BLaER1 treated with 17β-estradiol and CSF1 and Interleukin-3, amounts not matched to agents 10 nM and 100 nM (cell line): ENCODE measurements around the gene ACAD9.

Source experiments
- H3K27ac ChIP-seq, 11 experiments: shearing (Covaris generic); formaldehyde crosslinking; 2 replicates each; pipeline ENCODE4 v1.8.1; 2022
- H3K27me3 ChIP-seq, 11 experiments: shearing (Covaris generic); formaldehyde crosslinking; 2 replicates each; pipeline ENCODE4 v1.8.1; 2022
- H3K36me3 ChIP-seq, 11 experiments: shearing (Covaris generic); formaldehyde crosslinking; 2 replicates each; pipeline ENCODE4 v1.8.1; 2022
- H3K4me1 ChIP-seq, 10 experiments: shearing (Covaris generic); formaldehyde crosslinking; 2 replicates each; pipeline ENCODE4 v1.8.1; 2022
- H3K4me2 ChIP-seq, 11 experiments: shearing (Covaris generic); formaldehyde crosslinking; 2 replicates each; pipeline ENCODE4 v1.8.1; 2022
- H3K4me3 ChIP-seq, 10 experiments: shearing (Covaris generic); formaldehyde crosslinking; 2 replicates each; pipeline ENCODE4 v1.8.1; 2022
- H3K9ac ChIP-seq, 11 experiments: shearing (Covaris generic); formaldehyde crosslinking; 2 replicates each; pipeline ENCODE4 v1.8.1; 2022
- H3K9me3 ChIP-seq, 11 experiments: shearing (Covaris generic); formaldehyde crosslinking; replicated peaks in 1 of 11; 2 replicates each; pipeline ENCODE4 v1.8.1; 2022
- H4K20me1 ChIP-seq, 11 experiments: shearing (Covaris generic); formaldehyde crosslinking; 2 replicates each; pipeline ENCODE4 v1.8.1; 2022
- Cebpa-rat ChIP-seq, 11 experiments: shearing (Covaris generic); IDR thresholded peaks; 2 replicates each; pipeline ENCODE4 v1.8.1; 2022

ACAD9 gene

DNA sequence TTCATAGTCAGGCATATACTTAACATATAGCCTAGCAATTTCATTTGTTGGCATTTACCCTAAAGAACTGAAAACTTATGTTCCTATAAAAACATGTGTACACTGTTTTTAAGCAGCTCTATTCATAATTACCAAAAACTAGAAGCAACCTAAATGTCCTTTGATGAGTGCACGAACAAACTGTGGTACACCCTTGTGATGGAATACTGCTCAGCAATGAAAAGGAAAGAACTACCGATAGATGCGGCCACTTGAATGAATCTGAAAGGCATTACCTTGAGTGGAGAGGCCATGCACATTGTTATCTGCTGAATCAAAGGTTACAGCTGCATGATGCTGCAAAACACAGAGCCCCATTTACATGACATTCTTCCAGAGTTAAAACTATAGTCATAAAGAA is 69.7 kb downstream of the ACAD9 start:
- no peak for TF ChIP-seq Cebpa-rat (IDR thresholded peaks at IDR 0.05)
- H3K27me3 ChIP-seq, result no peaks in the 10 kb centered on the region
- H3K4me1 ChIP-seq, result peaks cover 12 to 22% (median 19%) of the 10 kb centered on the region in 10 experiments
- H3K4me2 ChIP-seq, result no peak overlapping the region
- no peaks in the 10 kb centered on the region for H4K20me1 ChIP-seq
- H3K9ac ChIP-seq, result no peak overlapping the region
- H3K36me3 ChIP-seq, result no peaks in the 10 kb centered on the region
- peaks cover 0 to 12% (median 8%) of the 10 kb centered on the region in 11 experiments; a peak in 10 of 22 replicates for H3K9me3 ChIP-seq
- no peak overlapping the region for H3K4me3 ChIP-seq
- no peak overlapping the region for H3K27ac ChIP-seq

DNA sequence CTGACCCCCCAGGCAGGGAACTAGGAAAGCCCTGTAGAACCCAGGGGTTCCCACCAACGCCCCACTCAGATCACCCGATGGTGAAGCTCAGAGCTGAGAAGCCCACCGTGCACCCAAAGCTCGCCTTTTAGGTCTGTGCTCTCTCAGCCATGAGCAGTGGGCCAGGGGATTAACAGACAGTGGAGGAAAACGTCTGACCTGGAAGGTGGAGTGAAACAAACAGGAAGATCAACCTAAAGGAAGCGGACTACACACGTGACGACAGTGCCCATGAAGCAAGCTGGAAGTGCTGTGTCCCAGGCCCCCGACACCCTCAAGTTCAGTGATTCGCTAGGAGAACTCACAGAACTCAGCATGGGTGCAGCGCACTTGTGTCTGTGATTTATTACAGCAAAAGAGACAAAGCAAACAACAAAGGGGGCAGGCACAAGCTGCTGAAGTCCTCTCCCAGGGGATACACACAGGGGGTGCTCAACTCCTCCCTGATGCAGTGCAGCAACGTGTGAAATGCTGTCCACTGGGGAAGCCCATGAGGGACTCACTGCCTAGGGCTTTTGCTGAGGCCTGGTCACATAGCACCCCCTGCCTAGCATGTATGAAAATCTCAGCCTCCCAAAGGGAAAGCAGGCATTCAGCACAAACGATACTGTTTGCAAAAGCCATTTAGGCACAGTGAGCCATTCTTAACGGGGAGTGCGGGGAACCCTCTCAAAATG is 71.0 kb downstream of the ACAD9 start:
- peaks cover 12 to 22% (median 19%) of the 10 kb centered on the region in 10 experiments for H3K4me1 ChIP-seq
- H3K27me3 ChIP-seq, result no peaks in the 10 kb centered on the region
- H3K36me3 ChIP-seq, result no peaks in the 10 kb centered on the region
- H3K9ac ChIP-seq, result peak overlapping the region in 5 of 11 experiments; percentile 4 to 36 (median 23); a peak in 6 of 22 replicates
- H4K20me1 ChIP-seq, result no peaks in the 10 kb centered on the region
- H3K27ac ChIP-seq, result peak overlapping the region in 3 of 11 experiments; percentile 6 to 50 (median 16); a peak in 3 of 22 replicates
- H3K4me2 ChIP-seq, result peak overlapping the region; percentile 25 to 74 (median 52)
- peaks cover 0 to 12% (median 8%) of the 10 kb centered on the region in 11 experiments; a peak in 10 of 22 replicates for H3K9me3 ChIP-seq
- TF ChIP-seq Cebpa-rat (IDR thresholded peaks at IDR 0.05), result no peak
- H3K4me3 ChIP-seq, result no peak overlapping the region

- H3K4me3 ChIP-seq, result no peak overlapping the region
- no peak for TF ChIP-seq Cebpa-rat (IDR thresholded peaks at IDR 0.05)
- H3K36me3 ChIP-seq, result no peaks in the 10 kb centered on the region
- peaks cover 0 to 20% (median 15%) of the 10 kb centered on the region in 11 experiments; a peak in 16 of 22 replicates for H3K9me3 ChIP-seq
- peaks cover 0 to 4% (median under 1%) of the 10 kb centered on the region in 10 experiments; a peak in 10 of 20 replicates for H3K4me1 ChIP-seq
- no peak overlapping the region for H3K9ac ChIP-seq
- H3K27ac ChIP-seq, result no peak overlapping the region
- no peak overlapping the region for H3K4me2 ChIP-seq
- no peaks in the 10 kb centered on the region for H4K20me1 ChIP-seq
- H3K27me3 ChIP-seq, result no peaks in the 10 kb centered on the region
These were observed 77.0 kb downstream of the ACAD9 start for GRCh38 chr3:128956440-128956839.
